ENCODE measurements around the gene EDA.

The EDA gene

GRCh38 chrX:69615779-69616456 lies at the start of gene EDA:
TSS of gene EDA (plus strand) at chrX:69616113.
- peak; percentile 94 for DNase-seq

- DNase-seq, result no peak
Measured at GRCh38 chrX:69568828-69569227, 47.1 kb upstream of the EDA start.

GRCh38 chrX:69597399-69597798 lies 18.5 kb upstream of the EDA start:
- DNase-seq, result no peak

- DNase-seq, result no peak
Measured at GRCh38 chrX:69600182-69600581, 15.7 kb upstream of the EDA start.

- DNase-seq, result no peak
Measured at GRCh38 chrX:69603566-69604194, 12.2 kb upstream of the EDA start.

GRCh38 chrX:69605521-69605920 lies 10.4 kb upstream of the EDA start:
- DNase-seq, result no peak

GRCh38 chrX:69607616-69608015 lies 8.3 kb upstream of the EDA start:
- DNase-seq, result no peak

- no peak for DNase-seq
Measured at GRCh38 chrX:69613946-69614345, 2.0 kb upstream of the EDA start.

GRCh38 chrX:69614886-69615285 lies 1.0 kb upstream of the EDA start:
- DNase-seq, result no peak

- DNase-seq, result no peak
Measured at GRCh38 chrX:69615342-69615741, 571 bp upstream of the EDA start.

GRCh38 chrX:69616457-69617203 lies 717 bp downstream of the EDA start:
- DNase-seq, result peak; percentile 70

GRCh38 chrX:69618803-69619202 lies 2.9 kb downstream of the EDA start:
- no peak for DNase-seq

- DNase-seq, result no peak
Measured at GRCh38 chrX:69626129-69626528, 10.2 kb downstream of the EDA start.

GRCh38 chrX:69627744-69628143 lies 11.8 kb downstream of the EDA start:
- DNase-seq, result no peak

- no peak for DNase-seq
Measured at GRCh38 chrX:69630147-69630546, 14.2 kb downstream of the EDA start.

GRCh38 chrX:69664693-69665092 lies 48.8 kb downstream of the EDA start:
- no peak for DNase-seq

- no peak for DNase-seq
Measured at GRCh38 chrX:69670001-69670555, 54.2 kb downstream of the EDA start.

- DNase-seq, result no peak
Measured at GRCh38 chrX:69674891-69675290, 59.0 kb downstream of the EDA start.

- DNase-seq, result no peak
Measured at GRCh38 chrX:69705818-69706217, 89.9 kb downstream of the EDA start.

GRCh38 chrX:69718102-69718501 lies 102.2 kb downstream of the EDA start:
- no peak for DNase-seq

GRCh38 chrX:69724307-69724706 lies 108.4 kb downstream of the EDA start:
- no peak for DNase-seq

- DNase-seq, result no peak
Measured at GRCh38 chrX:69740317-69740716, 124.4 kb downstream of the EDA start.

GRCh38 chrX:69741721-69742120 lies 125.8 kb downstream of the EDA start:
- no peak for DNase-seq

GRCh38 chrX:69746051-69746450 lies 130.1 kb downstream of the EDA start:
- no peak for DNase-seq
